GM12878 (cell line): ENCODE data around the gene CABP7. TPM values are rescaled to one million over a fixed set of nuclear protein-coding genes. Genes with fewer than 3 reads are reported as not detected.

ENCODE experiments used
- ATAC-seq: fragments of 200-7000 bp; cut with Tn5 transposase; 3 replicates; pipeline ENCODE4 v1.9.1; 2020; ENCODE audit warnings: mild to moderate bottlenecking, moderate library complexity
- BruUV-seq: library from RNA; stranded (reverse); fragments of 400-500 nt; replicated peaks from 2 replicates; lab custom pipeline; 2021; lab: Mats Ljungman, UMichigan
- CTCF ChIA-PET: fragments of 300-600 bp; sonication (Branson Sonifier 250); formaldehyde crosslinking; extraction: SDS; loops from one replicate; lab custom pipeline; 2021; ENCODE audit warnings: inconsistent platforms; lab: Yijun Ruan, JAX
- POLR2A ChIA-PET: fragments of 350-600 bp; formaldehyde crosslinking; extraction: SDS; loops from one replicate; lab custom pipeline; 2021; ENCODE audit warnings: inconsistent platforms; lab: Charles Lee
- RAD21 ChIA-PET: fragments of 300-600 bp; sonication (Branson Sonifier 250); formaldehyde crosslinking; loops from one replicate; lab custom pipeline; 2023; ENCODE audit warnings: antibody characterized with exemption; ENCODE audit not compliant: unreplicated experiment; lab: Charles Lee
- SMC1A ChIA-PET: fragments of 300-600 bp; sonication (Branson Sonifier 250); formaldehyde crosslinking; loops from one replicate; lab custom pipeline; 2023; ENCODE audit not compliant: unreplicated experiment, uncharacterized antibody; lab: Charles Lee
- DNase-seq: peaks from one replicate; pipeline ENCODE4 v3.0.0-alpha.2; 2011; ENCODE audit warnings: low read depth, low spot score
- FAIRE-seq: peaks from 3 replicates; lab custom pipeline; 2011; peaks lifted over from hg19 to GRCh38; lab: Jason Lieb, UNC
- H2AFZ ChIP-seq: 2 replicates; pipeline ENCODE4 v1.6.0; 2011; ENCODE audit warnings: low read depth, low read length, control low read depth; ENCODE audit not compliant: control insufficient read depth
- H3K27ac ChIP-seq: 2 replicates; pipeline ENCODE4 v1.5.1; 2011; ENCODE audit warnings: control low read depth; ENCODE audit not compliant: control insufficient read depth, insufficient read depth
- H3K27me3 ChIP-seq, 2 experiments: replicated peaks in 1 of 2; 2 replicates each; pipeline versions ENCODE4 v1.6.0 to v1.6.1; 2011; ENCODE audit warnings: low read length in 1 of 2; ENCODE audit not compliant: control insufficient read depth in 2 of 2, insufficient read depth in 2 of 2
- H3K36me3 ChIP-seq, 2 experiments: 2 replicates each; pipeline ENCODE4 v1.5.1; 2011; ENCODE audit warnings: low read length in 1 of 2; ENCODE audit not compliant: control insufficient read depth in 2 of 2, insufficient read depth in 2 of 2
- H3K4me1 ChIP-seq: 2 replicates; pipeline ENCODE4 v1.6.1; 2011; ENCODE audit warnings: mild to moderate bottlenecking, low read length, moderate library complexity, mixed read lengths; ENCODE audit not compliant: control insufficient read depth, insufficient read depth
- H3K4me2 ChIP-seq: 2 replicates; pipeline ENCODE4 v1.6.0; 2011; ENCODE audit warnings: control low read depth; ENCODE audit not compliant: control insufficient read depth, insufficient read depth
- H3K4me3 ChIP-seq: fragments of 200-600 bp; sonication (generic); 2 replicates; pipeline ENCODE4 v1.5.1; 2016
- H3K79me2 ChIP-seq: 2 replicates; pipeline ENCODE4 v1.6.0; 2011; ENCODE audit warnings: low read length; ENCODE audit not compliant: control insufficient read depth, insufficient read depth
- H3K9ac ChIP-seq: 2 replicates; pipeline ENCODE4 v1.8.0; 2011; ENCODE audit warnings: low read length, control low read depth, mixed read lengths; ENCODE audit not compliant: control insufficient read depth, insufficient read depth
- H3K9me3 ChIP-seq: replicated peaks from 3 replicates; pipeline ENCODE4 v1.5.1; 2011; ENCODE audit warnings: mild to moderate bottlenecking, low read length; ENCODE audit not compliant: control insufficient read depth, insufficient read depth
- H4K20me1 ChIP-seq: 2 replicates; pipeline ENCODE4 v1.6.0; 2011; ENCODE audit not compliant: control insufficient read depth, insufficient read depth
- BACH1 ChIP-seq: fragments of 450-650 bp; IDR thresholded peaks from 2 replicates; pipeline ENCODE4 v1.6.1; 2017; ENCODE audit warnings: mild to moderate bottlenecking, borderline replicate concordance
- BRCA1 ChIP-seq: IDR thresholded peaks from 2 replicates; pipeline ENCODE4 v1.6.1; 2011; ENCODE audit warnings: low read depth, low read length, improper control_type of control experiment
- CBX3 ChIP-seq: fragments of 200-600 bp; sonication (generic); IDR thresholded peaks from 2 replicates; pipeline ENCODE4 v1.6.1; 2016; ENCODE audit warnings: low read depth, borderline replicate concordance
- CHD2 ChIP-seq: IDR thresholded peaks from 2 replicates; pipeline ENCODE4 v1.6.1; 2011; ENCODE audit warnings: low read depth, low read length, improper control_type of control experiment, borderline replicate concordance
- EGR1 ChIP-seq, 2 experiments: IDR thresholded peaks; 1 replicate in 1 of 2; 2 replicates in 1 of 2; pipeline ENCODE4 v1.6.1; 2011 to 2012; ENCODE audit warnings: low read depth in 2 of 2, low read length in 2 of 2, borderline replicate concordance in 1 of 2, mild to moderate bottlenecking in 1 of 2, moderate library complexity in 1 of 2
- FOS ChIP-seq: IDR thresholded peaks from 3 replicates; pipeline ENCODE4 v1.6.1; 2011; ENCODE audit warnings: borderline replicate concordance; ENCODE audit not compliant: insufficient read length; ENCODE audit errors: extremely low read depth
- IKZF1 ChIP-seq: fragments of 450-650 bp; conservative IDR thresholded peaks from 2 replicates; pipeline ENCODE4 v1.6.1; 2017; ENCODE audit warnings: antibody characterized with exemption, mild to moderate bottlenecking
- MEF2A ChIP-seq: IDR thresholded peaks from 2 replicates; pipeline ENCODE4 v1.6.1; 2011; ENCODE audit warnings: low read depth, mild to moderate bottlenecking, low read length, moderate library complexity; ENCODE audit not compliant: insufficient read depth
- PBX3 ChIP-seq: IDR thresholded peaks from 2 replicates; pipeline ENCODE4 v1.6.1; 2011; ENCODE audit warnings: mild to moderate bottlenecking, low read depth, low read length, moderate library complexity; ENCODE audit not compliant: insufficient replicate concordance
- RBBP5 ChIP-seq: fragments of 200-600 bp; sonication (generic); conservative IDR thresholded peaks from 2 replicates; pipeline ENCODE4 v1.6.1; 2016
- REST ChIP-seq: IDR thresholded peaks from 2 replicates; pipeline ENCODE4 v1.6.1; 2012; ENCODE audit warnings: mild to moderate bottlenecking, low read depth, low read length
- SPI1 ChIP-seq: IDR thresholded peaks from 2 replicates; pipeline ENCODE4 v1.6.1; 2011; ENCODE audit warnings: low read depth, mild to moderate bottlenecking, low read length, moderate library complexity, borderline replicate concordance; ENCODE audit not compliant: insufficient read depth
- SREBF1 ChIP-seq: IDR thresholded peaks from 2 replicates; pipeline ENCODE4 v1.6.1; 2012; ENCODE audit warnings: mild to moderate bottlenecking, low read length
- TAF1 ChIP-seq: IDR thresholded peaks from 2 replicates; pipeline ENCODE4 v1.6.1; 2011; ENCODE audit warnings: mild to moderate bottlenecking, low read depth, low read length, borderline replicate concordance
- USF2 ChIP-seq: IDR thresholded peaks from 2 replicates; pipeline ENCODE4 v1.6.1; 2011; ENCODE audit warnings: low read depth, low read length, improper control_type of control experiment, borderline replicate concordance
- YBX1 ChIP-seq: fragments of 450-650 bp; IDR thresholded peaks from 2 replicates; pipeline ENCODE4 v1.6.1; 2016; ENCODE audit warnings: antibody characterized with exemption
- ZNF384 ChIP-seq: IDR thresholded peaks from 2 replicates; pipeline ENCODE4 v1.6.1; 2012; ENCODE audit warnings: low read depth, mild to moderate bottlenecking, low read length, improper control_type of control experiment, borderline replicate concordance
- WGBS: methylation state at CpG from one replicate; pipeline ENCODE4 v1.1.6; 2016; ENCODE audit warnings: low lambda C conversion rate; ENCODE audit not compliant: insufficient replicate concordance, insufficient coverage; ENCODE audit errors: missing lambda C conversion rate; 5-methylcytosine and 5-hydroxymethylcytosine counted together
- in situ Hi-C: fragments of 300-500 bp; cut with MboI; formaldehyde crosslinking; loops from 9 replicates; pipeline ENCODE4 v1.14.3; 2018; ENCODE audit warnings: mixed read lengths
- intact Hi-C: fragments of 100-400 bp; cut with micrococcal nuclease; formaldehyde crosslinking; loops from one replicate; pipeline ENCODE4 v1.14.2; 2022; ENCODE audit not compliant: unreplicated experiment
- polyA plus RNA-seq, 11 experiments: library from polyadenylated mRNA; depleted of rRNA in 4 of 11; unstranded in 6 of 11; stranded (reverse) in 5 of 11; fragments of >200 nt; fragmentation: Nextera tagmentation in 4 of 11; fragmentation: Illumina TruSeq in 1 of 11; extraction: Ambion mirVana in 4 of 11; extraction: Trizol in 1 of 11; gene quantifications; 1 replicate in 1 of 11; 2 replicates in 10 of 11; pipeline versions ENCODE4 v1.2.1 to v1.2.3, GENCODE V29; 2011 to 2016; ENCODE audit warnings: inconsistent platforms in 2 of 11, missing spikeins in 2 of 11, low read depth in 1 of 11
- total RNA-seq, 4 experiments: library from RNA; depleted of rRNA in 3 of 4; stranded (reverse); fragments of >200 nt in 3 of 4; fragmentation: Illumina TruSeq in 1 of 4; extraction: Trizol in 1 of 4; gene quantifications; 2 replicates each; pipeline versions ENCODE4 v1.2.1 to v1.2.3, GENCODE V29; 2013 to 2021

Gene CABP7
- total and polyA plus RNA-seq, 10 of the 15 experiments (the other 5 are each of a cell fraction or from before 2014, with no cell fraction given): 0.02 to 0.18 (median 0.05) TPM; not detected in 5

- H3K4me3 ChIP-seq: no peak overlapping the region
- WGBS: 89% methylated on average over 14 of the region's 14 CpGs
- RAD21 ChIA-PET: no interaction called here
- intact Hi-C loops (no loop called here), in situ Hi-C loops (no loop called here)
- DNase-seq (no peak), ATAC-seq (no peak), FAIRE-seq (no peak)
- CTCF ChIA-PET: interaction anchor here (1.3 kb wide), 1 partner anchor 47 kb away, joined by 5 read pairs; no protein-coding TSS in a partner anchor
- H3K4me1 ChIP-seq: no peaks in the 10 kb centered on the region
- H3K4me2 ChIP-seq: no peak overlapping the region
- no peak overlapping the region for H3K9ac ChIP-seq
- BruUV-seq: no TSS peak
- H3K36me3 ChIP-seq: peaks cover 29 to 32% of the 10 kb centered on the region in 2 experiments
- H3K27ac ChIP-seq: no peak overlapping the region
- H2AFZ ChIP-seq: no peak overlapping the region
- H3K79me2 ChIP-seq: no peaks in the 10 kb centered on the region
- POLR2A ChIA-PET: no interaction called here
- H3K9me3 ChIP-seq: no peaks in the 10 kb centered on the region
- H4K20me1 ChIP-seq: no peaks in the 10 kb centered on the region
- no peaks in the 10 kb centered on the region for H3K27me3 ChIP-seq
- SMC1A ChIA-PET: no interaction called here
- TF ChIP-seq SREBF1 (no peak), TAF1 (no peak), ZNF384 (no peak), MEF2A (no peak), BRCA1 (no peak), REST (no peak), RBBP5 (no peak), PBX3 (no peak), YBX1 (no peak), FOS (no peak), IKZF1 (no peak), CBX3 (no peak), CHD2 (no peak), EGR1 (IDR thresholded peaks at IDR 0.05; ENCODE audit: borderline replicate concordance in 1 of 2, low read depth in 2 of 2, low read length in 2 of 2) (no peak), BACH1 (no peak), USF2 (no peak), SPI1 (no peak)
These were observed 46.3 kb upstream of the CABP7 start for GRCh38 chr22:29673361-29674066.
